Omental fat pad (tissue), 4 donors: ENCODE measurements around the gene USP9X. TPM values are rescaled to one million over a fixed set of nuclear protein-coding genes. Genes with fewer than 3 reads are reported as not detected.
"Not testable (repeated sequence)": the region's sequence is repeated elsewhere in the genome, so short reads cannot be mapped to it uniquely, and the experiment has no call there.

Source experiments
- ATAC-seq: fragments of 150-250 bp; one replicate; pipeline ENCODE4 v1.9.1; 2016; ENCODE audit warnings: mild to moderate bottlenecking, moderate library complexity; ENCODE audit not compliant: low FRiP score
- DNase-seq: peaks from one replicate; pipeline ENCODE4 v3.0.0-alpha.2; 2019; ENCODE audit warnings: low spot score
- CTCF ChIP-seq, 3 donors: fragments of 450-650 bp; IDR thresholded peaks; one replicate each; pipeline ENCODE4 v1.5.1; 2016 to 2017; ENCODE audit warnings: antibody characterized with exemption in 3 of 3, mild to moderate bottlenecking in 3 of 3, moderate library complexity in 2 of 3
- total RNA-seq, 4 donors: library from RNA; depleted of rRNA; stranded (reverse); fragments of >200 nt; gene quantifications; one replicate each; pipeline ENCODE4 v1.1.0, GENCODE V29; 2016

Gene USP9X
- total RNA-seq, 4 donors from 2014 or later = 72.4 to 160 (median 129) TPM

- ATAC-seq (no peak), DNase-seq (no peak)
- TF ChIP-seq CTCF (IDR thresholded peaks at IDR 0.05) = no peak
Measured at GRCh38 chrX:41108007-41108406, 22.8 kb downstream of the USP9X start.

GRCh38 chrX:41108463-41109205 is 23.4 kb downstream of the USP9X start:
- no peak for ATAC-seq
- no peak for TF ChIP-seq CTCF (IDR thresholded peaks at IDR 0.05)
- DNase-seq = no peak

GRCh38 chrX:41110801-41111625 is 25.8 kb downstream of the USP9X start:
- TF ChIP-seq CTCF (IDR thresholded peaks at IDR 0.05) = no peak
- ATAC-seq (peak; percentile 16), DNase-seq (no peak)

GRCh38 chrX:41115104-41115425 is 29.8 kb downstream of the USP9X start:
- not testable (repeated sequence) for ATAC-seq, DNase-seq

GRCh38 chrX:41116948-41117347 is 31.7 kb downstream of the USP9X start:
- no peak for DNase-seq
- TF ChIP-seq CTCF (IDR thresholded peaks at IDR 0.05) = no peak
- no peak for ATAC-seq

- ATAC-seq (no peak), DNase-seq (no peak)
- TF ChIP-seq CTCF (IDR thresholded peaks at IDR 0.05) = no peak
Measured at GRCh38 chrX:41118156-41118555, 32.9 kb downstream of the USP9X start.

- TF ChIP-seq CTCF (IDR thresholded peaks at IDR 0.05) = no peak
- DNase-seq (no peak), ATAC-seq (no peak)
Measured at GRCh38 chrX:41119803-41120202, 34.6 kb downstream of the USP9X start.
